K562 (cell line): ENCODE data around the gene LRRC61. TPM values are rescaled to one million over a fixed set of nuclear protein-coding genes. Genes with fewer than 3 reads are reported as not detected.
"Not testable (repeated sequence)": the region's sequence is repeated elsewhere in the genome, so short reads cannot be mapped to it uniquely, and the experiment has no call there.

ENCODE experiments used
- DACH1 ChIP-seq: fragments of 450-650 bp; IDR thresholded peaks from 2 replicates; pipeline ENCODE4 v1.6.1; 2018; ENCODE audit not compliant: partially characterized antibody
- FOXP1 ChIP-seq: sonication (generic); formaldehyde crosslinking; IDR thresholded peaks from 2 replicates; pipeline ENCODE4 v1.8.0; 2022; ENCODE audit warnings: mild to moderate bottlenecking, missing genetic modification reagents
- GABPA ChIP-seq: fragments of 200-800 bp; sonication (Bioruptor generic); conservative IDR thresholded peaks from 2 replicates; pipeline ENCODE4 v1.6.1; 2016; ENCODE audit warnings: low read depth, missing genetic modification characterization, missing compliant biosample characterization
- KDM1A ChIP-seq, 2 experiments: fragments of 450-650 bp; IDR thresholded peaks; 2 replicates each; pipeline ENCODE4 v1.6.1; 2016; ENCODE audit warnings: mild to moderate bottlenecking in 2 of 2
- KLF6 ChIP-seq: fragments of 250-450 bp; sonication (Bioruptor Pico); IDR thresholded peaks from 2 replicates; pipeline ENCODE4 v1.4.0; 2020; ENCODE audit warnings: mild to moderate bottlenecking, moderate library complexity, borderline replicate concordance
- MAZ ChIP-seq, 2 experiments: fragments of 450-650 bp in 1 of 2; sonication (generic) in 1 of 2; formaldehyde crosslinking; IDR thresholded peaks in 1 of 2; conservative IDR thresholded peaks in 1 of 2; 2 replicates each; pipeline versions ENCODE4 v1.4.0 to v1.5.0; 2020; ENCODE audit warnings: mild to moderate bottlenecking in 1 of 2, missing genetic modification reagents in 1 of 2
- MTA2 ChIP-seq: fragments of 450-650 bp; IDR thresholded peaks from 2 replicates; pipeline ENCODE4 v1.6.1; 2016; ENCODE audit warnings: low read depth
- NFRKB ChIP-seq: fragments of 450-650 bp; IDR thresholded peaks from 2 replicates; pipeline ENCODE4 v1.6.1; 2016; ENCODE audit warnings: low read depth
- NR2C1 ChIP-seq, 2 experiments: fragments of 450-650 bp; IDR thresholded peaks; 2 replicates each; pipeline ENCODE4 v1.6.1; 2017; ENCODE audit warnings: mild to moderate bottlenecking in 2 of 2, antibody characterized with exemption in 1 of 2, inconsistent platforms in 1 of 2, missing compliant biosample characterization in 1 of 2, missing genetic modification characterization in 1 of 2
- TAF9B ChIP-seq: fragments of 450-650 bp; IDR thresholded peaks from 2 replicates; pipeline ENCODE4 v1.6.1; 2018; ENCODE audit warnings: mild to moderate bottlenecking; ENCODE audit not compliant: partially characterized antibody
- ZNF134 ChIP-seq: fragments of 250-450 bp; sonication (Bioruptor Pico); conservative IDR thresholded peaks from 2 replicates; pipeline ENCODE4 v1.4.0; 2020
- ZNF444 ChIP-seq: fragments of 250-450 bp; sonication (Bioruptor Pico); IDR thresholded peaks from 2 replicates; pipeline ENCODE4 v1.4.0; 2020; ENCODE audit warnings: mild to moderate bottlenecking, moderate library complexity
- ZNF445 ChIP-seq: fragments of 250-450 bp; sonication (Bioruptor Pico); IDR thresholded peaks from 2 replicates; pipeline ENCODE4 v1.4.0; 2020; ENCODE audit warnings: low read depth, mild to moderate bottlenecking, moderate library complexity
- ZSCAN32 ChIP-seq: fragments of 450-650 bp; formaldehyde crosslinking; IDR thresholded peaks from 2 replicates; pipeline ENCODE4 v1.4.0; 2020; ENCODE audit warnings: mild to moderate bottlenecking, moderate library complexity
- polyA plus RNA-seq, 8 experiments: library from polyadenylated mRNA; depleted of rRNA in 4 of 8; stranded (reverse) in 5 of 8; unstranded in 3 of 8; fragments of >200 nt; fragmentation: Nextera tagmentation in 2 of 8; fragmentation: Illumina TruSeq in 1 of 8; extraction: Ambion mirVana in 2 of 8; extraction: Trizol in 1 of 8; gene quantifications; 2 replicates each; pipeline versions ENCODE4 v1.2.1 to v1.2.3, GENCODE V29; 2011 to 2014; ENCODE audit warnings: inconsistent platforms in 1 of 8, missing spikeins in 1 of 8
- total RNA-seq, 7 experiments: library from RNA; depleted of rRNA in 6 of 7; stranded (reverse); fragments of >200 nt in 6 of 7; fragmentation: Illumina TruSeq in 2 of 7; extraction: Trizol in 2 of 7; gene quantifications; 2 replicates each; pipeline versions ENCODE4 v1.2.1 to v1.2.3, GENCODE V29; 2011 to 2021; ENCODE audit warnings: low replicate concordance in 1 of 7
- TF ChIP-seq, protein P1 (sequence below), 2 experiments: fragments of 250-450 bp in 1 of 2; fragments of 450-650 bp in 1 of 2; sonication (Bioruptor Pico) in 1 of 2; IDR thresholded peaks; 2 replicates each; pipeline versions ENCODE4 v1.6.1 to v1.8.0; 2016 to 2021; ENCODE audit warnings: mild to moderate bottlenecking in 2 of 2, moderate library complexity in 2 of 2, missing compliant biosample characterization in 1 of 2, missing genetic modification characterization in 1 of 2
- TF ChIP-seq, protein P2 (sequence below), 2 experiments: IDR thresholded peaks in 1 of 2; conservative IDR thresholded peaks in 1 of 2; 2 replicates each; pipeline ENCODE4 v1.6.1; 2016; ENCODE audit warnings: low read depth in 2 of 2, mild to moderate bottlenecking in 1 of 2, missing compliant biosample characterization in 1 of 2, missing genetic modification characterization in 1 of 2, moderate library complexity in 1 of 2
- TF ChIP-seq, protein P3 (sequence below): sonication (generic); formaldehyde crosslinking; IDR thresholded peaks from 2 replicates; pipeline ENCODE4 v1.8.1; 2023; ENCODE audit warnings: mild to moderate bottlenecking, missing genetic modification reagents, moderate library complexity
- TF ChIP-seq, protein P4 (sequence below): sonication (generic); formaldehyde crosslinking; IDR thresholded peaks from 2 replicates; pipeline ENCODE4 v1.9.0; 2022; ENCODE audit warnings: mild to moderate bottlenecking, missing genetic modification reagents

The LRRC61 gene
- total and polyA plus RNA-seq, 9 of the 15 experiments (the other 6 are each of a cell fraction or from before 2014, with no cell fraction given) = 1.3 to 55.2 (median 35.2) TPM

DNA sequence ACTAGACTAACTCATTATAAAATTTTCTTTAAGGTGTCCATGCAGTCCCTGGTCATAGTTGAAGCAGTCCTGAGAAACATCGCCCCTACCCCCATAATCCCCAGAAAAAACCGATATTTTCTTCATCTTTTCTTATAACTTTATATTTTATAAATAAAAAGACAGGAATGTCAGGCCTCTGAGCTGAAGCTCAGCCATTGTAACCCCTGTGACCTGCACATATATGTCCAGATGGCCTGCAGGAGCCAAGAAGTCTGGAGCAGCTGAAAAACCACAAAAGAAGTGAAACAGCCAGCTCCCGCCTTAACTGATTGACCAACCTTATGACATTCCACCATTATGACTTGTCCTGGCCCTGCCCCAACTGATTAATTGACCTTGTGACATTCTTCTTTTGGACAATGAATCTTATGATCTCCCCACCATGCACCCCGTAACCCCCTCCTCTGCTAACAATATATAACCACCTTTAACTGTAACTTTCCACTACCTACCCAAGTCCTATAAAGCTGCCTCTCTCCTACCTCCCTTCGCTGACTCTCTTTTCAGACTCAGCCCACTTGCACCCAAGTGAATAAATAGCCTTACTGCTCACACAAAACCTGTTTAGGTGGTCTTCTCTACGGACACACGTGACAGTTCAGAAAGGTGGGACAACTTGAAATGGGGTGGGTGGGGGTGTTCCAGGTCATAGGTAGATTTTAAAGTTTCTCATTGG lies 10.3 kb upstream of the LRRC61 start (continued):
- TF ChIP-seq, protein P1, sequence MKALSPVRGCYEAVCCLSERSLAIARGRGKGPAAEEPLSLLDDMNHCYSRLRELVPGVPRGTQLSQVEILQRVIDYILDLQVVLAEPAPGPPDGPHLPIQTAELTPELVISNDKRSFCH (CRISPR knock-in tag; IDR thresholded peaks at IDR 0.05) = peak; percentile 75; the same call in 1 of the 2 replicates
- TF ChIP-seq, protein P1 (tag; IDR thresholded peaks at IDR 0.05) = not testable (repeated sequence)
- TF ChIP-seq, protein P2, sequence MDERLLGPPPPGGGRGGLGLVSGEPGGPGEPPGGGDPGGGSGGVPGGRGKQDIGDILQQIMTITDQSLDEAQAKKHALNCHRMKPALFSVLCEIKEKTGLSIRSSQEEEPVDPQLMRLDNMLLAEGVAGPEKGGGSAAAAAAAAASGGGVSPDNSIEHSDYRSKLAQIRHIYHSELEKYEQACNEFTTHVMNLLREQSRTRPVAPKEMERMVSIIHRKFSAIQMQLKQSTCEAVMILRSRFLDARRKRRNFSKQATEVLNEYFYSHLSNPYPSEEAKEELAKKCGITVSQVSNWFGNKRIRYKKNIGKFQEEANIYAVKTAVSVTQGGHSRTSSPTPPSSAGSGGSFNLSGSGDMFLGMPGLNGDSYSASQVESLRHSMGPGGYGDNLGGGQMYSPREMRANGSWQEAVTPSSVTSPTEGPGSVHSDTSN (CRISPR knock-in tag; IDR thresholded peaks at IDR 0.05; ENCODE audit: low read depth) = not testable (repeated sequence)
- TF ChIP-seq, protein P2 (tag; conservative IDR thresholded peaks at IDR 0.05; ENCODE audit: low read depth) = peak; percentile 89
- 0 out of 2 replicates have a peak, but pooled peaks have one; percentile 15 for TF ChIP-seq MTA2
- peak; percentile 71; the same call in 1 of the 2 replicates for TF ChIP-seq NR2C1 (IDR thresholded peaks at IDR 0.05)
- peak; percentile 88 for TF ChIP-seq NR2C1 (tag; IDR thresholded peaks at IDR 0.05)
- TF ChIP-seq GABPA (tag) = peak; percentile 23; the same call in 1 of the 2 replicates
- peak; percentile 79; the same call in 1 of the 2 replicates for TF ChIP-seq ZNF444
- TF ChIP-seq ZSCAN32 = peak; percentile 70
- TF ChIP-seq ZNF445 = peak; percentile 85; the same call in 1 of the 2 replicates
- TF ChIP-seq, protein P3, sequence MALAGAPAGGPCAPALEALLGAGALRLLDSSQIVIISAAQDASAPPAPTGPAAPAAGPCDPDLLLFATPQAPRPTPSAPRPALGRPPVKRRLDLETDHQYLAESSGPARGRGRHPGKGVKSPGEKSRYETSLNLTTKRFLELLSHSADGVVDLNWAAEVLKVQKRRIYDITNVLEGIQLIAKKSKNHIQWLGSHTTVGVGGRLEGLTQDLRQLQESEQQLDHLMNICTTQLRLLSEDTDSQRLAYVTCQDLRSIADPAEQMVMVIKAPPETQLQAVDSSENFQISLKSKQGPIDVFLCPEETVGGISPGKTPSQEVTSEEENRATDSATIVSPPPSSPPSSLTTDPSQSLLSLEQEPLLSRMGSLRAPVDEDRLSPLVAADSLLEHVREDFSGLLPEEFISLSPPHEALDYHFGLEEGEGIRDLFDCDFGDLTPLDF (CRISPR knock-in tag) = 0 out of 2 replicates have a peak, but pooled peaks have one; percentile 37
- peak; percentile 68; the same call in 1 of the 2 replicates for TF ChIP-seq ZNF134 (CRISPR knock-in tag)
- TF ChIP-seq, protein P4, sequence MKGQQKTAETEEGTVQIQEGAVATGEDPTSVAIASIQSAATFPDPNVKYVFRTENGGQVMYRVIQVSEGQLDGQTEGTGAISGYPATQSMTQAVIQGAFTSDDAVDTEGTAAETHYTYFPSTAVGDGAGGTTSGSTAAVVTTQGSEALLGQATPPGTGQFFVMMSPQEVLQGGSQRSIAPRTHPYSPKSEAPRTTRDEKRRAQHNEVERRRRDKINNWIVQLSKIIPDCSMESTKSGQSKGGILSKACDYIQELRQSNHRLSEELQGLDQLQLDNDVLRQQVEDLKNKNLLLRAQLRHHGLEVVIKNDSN = peak; percentile 24; the same call in 1 of the 2 replicates
- TF ChIP-seq FOXP1 (CRISPR knock-in tag) = peak; percentile 50; the same call in 1 of the 2 replicates
- TF ChIP-seq KDM1A (IDR thresholded peaks at IDR 0.05) = peak; percentile 74 to 83; a peak in 3 of 4 replicates
- TF ChIP-seq TAF9B = peak; percentile 86
- peak; percentile 75 for TF ChIP-seq NFRKB
- peak; percentile 80 for TF ChIP-seq DACH1
- peak; percentile 97 for TF ChIP-seq KLF6
- peak in 1 of 2 experiments; percentile 81; a peak in 3 of 4 replicates for TF ChIP-seq MAZ (CRISPR knock-in tag; conservative IDR thresholded peaks at IDR 0.05 in 1 of 2, IDR thresholded peaks at IDR 0.05 in 1 of 2)
